HG03196 (cell line): ENCODE measurements around the gene PRDM16.

Experiments used
- ATAC-seq: cut with Tn5 transposase; IDR thresholded peaks from one replicate; pipeline ENCODE4 v1.9.1; 2021; ENCODE audit not compliant: unreplicated experiment

The PRDM16 gene

DNA sequence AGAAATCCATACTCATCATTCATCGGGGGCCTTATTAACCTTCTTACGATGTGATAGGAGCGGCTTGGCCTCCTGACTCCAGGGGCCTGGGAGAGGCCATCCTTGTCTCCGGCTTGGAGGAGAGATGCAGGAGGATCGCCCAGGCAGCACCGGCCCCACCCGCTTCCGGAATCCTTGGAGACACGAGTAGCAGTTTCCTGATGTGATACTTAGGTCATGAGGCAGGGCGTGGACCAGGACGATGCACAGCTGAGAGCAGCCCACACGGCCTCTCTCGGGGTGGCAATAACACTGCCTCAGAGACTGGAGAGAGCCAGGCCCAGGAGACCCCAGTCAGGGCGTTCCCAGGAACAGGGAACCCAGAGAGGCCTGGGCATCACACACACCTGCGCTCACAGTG, 221.9 kb downstream of the PRDM16 start:
- no peak for ATAC-seq

DNA sequence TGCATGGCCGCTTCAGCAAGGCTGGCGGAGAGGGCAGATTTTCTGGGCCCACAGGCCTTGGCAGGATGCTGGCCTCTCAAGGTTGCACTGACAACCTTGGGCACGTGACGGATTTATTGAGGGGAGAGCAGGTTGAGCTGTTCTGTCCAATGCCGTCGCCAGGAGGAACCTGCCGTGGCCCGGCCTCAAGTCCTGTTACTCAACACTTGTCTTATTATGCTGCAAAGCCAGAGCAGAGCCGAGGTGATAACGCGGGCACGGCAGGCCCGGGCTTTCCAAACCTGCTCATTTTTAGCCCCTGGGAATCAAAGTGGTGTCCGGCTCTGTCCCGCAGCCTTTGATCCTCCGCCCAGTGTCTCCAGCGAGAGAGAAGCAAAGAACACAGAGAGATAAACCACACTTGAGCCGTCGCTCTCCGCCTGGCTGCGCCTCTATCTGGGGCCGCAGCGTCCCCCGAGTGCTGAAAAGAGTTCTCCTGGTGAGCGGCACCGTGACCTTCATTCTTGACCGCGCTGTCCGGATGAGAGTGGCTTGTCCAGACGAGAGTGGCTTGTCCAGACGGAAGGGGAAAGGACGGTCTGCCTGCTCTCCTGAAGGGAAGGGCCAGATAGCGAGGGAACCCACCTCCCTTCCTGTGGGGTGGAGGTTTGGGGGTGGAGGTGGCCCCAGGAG, 223.2 kb downstream of the PRDM16 start:
- ATAC-seq = no peak

DNA sequence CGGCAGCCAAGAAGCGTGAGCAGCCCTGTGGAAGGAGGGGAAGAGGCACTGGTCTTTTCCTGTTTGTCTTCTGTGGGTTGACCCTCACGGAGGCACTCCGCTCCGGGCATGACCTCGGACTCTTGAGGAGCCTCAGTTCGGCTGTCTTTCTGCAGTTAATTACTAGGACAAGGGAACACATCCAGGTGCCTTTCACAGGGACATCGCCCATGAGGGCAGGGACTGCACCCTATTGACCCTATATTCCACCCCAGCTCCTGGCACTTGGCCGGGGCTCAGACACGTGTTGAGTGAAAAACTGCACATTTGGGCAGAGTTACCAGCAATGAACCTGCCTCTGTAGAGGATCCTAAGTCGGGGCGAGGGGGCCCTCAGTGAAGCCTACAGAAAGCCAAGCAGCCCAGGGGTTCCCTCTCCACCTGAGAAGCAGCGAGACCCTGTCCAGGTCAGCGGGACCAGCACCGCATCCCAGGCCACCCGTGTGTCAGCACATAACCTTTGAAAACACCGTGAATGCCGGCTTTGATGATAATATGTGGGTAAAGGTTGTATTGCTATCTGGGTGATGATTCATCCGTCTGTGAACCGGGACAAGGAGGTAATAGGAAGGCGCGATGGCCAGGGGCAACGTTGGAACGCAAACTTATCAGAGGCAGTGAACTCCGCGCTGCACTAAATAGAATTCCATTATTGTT, 224.0 kb downstream of the PRDM16 start:
- no peak for ATAC-seq

DNA sequence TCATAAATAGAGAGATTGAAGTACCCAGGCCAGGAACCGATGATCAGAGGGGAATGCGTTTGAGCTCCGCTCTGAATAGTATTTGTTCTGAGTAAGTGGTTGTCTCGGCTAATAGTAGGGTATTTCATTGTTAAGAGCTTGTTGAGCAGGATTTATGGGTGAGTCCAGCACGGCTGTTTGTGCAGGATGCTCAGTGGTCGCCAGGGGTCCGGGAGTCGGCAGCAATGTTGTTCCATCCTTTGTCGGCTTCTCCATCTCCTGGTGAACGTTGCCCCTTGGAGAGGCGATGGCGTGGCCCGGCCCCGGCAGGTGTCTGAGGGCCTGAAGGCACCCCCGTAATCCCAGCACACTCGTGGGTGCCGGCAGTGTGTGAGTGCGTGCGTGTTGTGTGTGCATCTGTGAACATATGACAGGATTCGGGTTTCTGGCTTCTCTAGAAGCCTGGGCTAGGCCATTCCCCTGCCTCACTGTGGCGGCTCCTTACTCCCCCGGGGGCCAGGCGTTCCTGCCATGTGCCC, 224.6 kb downstream of the PRDM16 start:
- ATAC-seq = no peak

DNA sequence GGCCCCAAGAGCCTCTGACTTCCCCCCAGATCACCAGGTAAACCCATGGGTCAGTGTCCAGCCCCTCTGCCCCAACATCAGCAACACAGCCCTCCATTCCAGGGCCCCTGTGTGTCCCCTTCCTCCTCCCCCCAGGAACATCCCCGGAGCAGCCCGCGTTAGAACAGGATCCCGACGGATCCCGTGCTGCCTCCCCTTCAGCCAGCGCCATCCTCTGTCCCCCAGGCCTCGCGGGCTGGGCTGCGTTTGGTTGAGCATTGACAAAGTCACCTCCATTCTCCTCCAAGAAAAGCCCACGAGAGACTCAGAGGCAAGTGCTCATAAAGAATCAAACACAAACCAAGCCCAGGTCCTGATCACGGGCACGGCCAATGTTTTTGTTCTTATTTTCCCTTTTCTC, 225.4 kb downstream of the PRDM16 start:
- no peak for ATAC-seq

DNA sequence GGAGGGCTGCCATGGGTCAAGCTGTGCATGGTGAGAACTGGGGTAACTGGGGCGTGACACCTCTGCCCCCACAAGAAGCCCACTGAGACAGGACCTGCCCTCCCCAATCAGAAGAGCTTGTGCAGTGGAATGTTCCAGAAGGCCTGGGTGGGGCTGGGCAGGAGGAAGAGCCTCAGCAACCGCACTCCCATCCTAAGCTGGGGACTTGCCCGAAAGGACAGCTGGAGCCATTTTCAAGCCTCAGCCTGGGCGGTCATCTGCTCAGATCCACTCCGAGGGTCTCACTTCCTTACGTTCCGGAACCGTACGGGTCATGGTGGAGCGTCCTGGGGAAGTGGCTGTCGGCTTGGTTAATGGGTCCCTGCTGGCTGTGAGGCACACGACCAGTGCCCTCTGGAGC, 226.8 kb downstream of the PRDM16 start:
- ATAC-seq = no peak

DNA sequence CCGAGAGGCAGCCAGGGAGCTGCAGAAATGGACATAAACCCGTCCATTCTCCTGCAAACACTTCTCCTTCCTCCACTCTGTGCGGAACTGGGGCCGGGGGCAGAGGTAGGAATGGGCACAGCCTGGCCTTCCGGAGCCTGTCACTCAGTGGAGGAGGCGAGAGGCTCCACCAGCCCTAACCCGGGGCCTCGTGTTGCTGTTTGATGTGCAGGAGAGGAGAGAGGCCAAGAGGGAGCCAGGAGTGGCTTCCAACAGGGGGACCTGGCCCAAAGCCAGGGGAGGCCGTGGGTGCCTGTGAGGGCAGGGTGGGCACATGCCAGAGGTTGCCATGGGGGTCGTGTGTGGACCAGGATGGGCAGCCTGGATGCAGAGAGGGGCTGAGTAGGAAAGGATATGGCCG, 227.3 kb downstream of the PRDM16 start:
- no peak for ATAC-seq

DNA sequence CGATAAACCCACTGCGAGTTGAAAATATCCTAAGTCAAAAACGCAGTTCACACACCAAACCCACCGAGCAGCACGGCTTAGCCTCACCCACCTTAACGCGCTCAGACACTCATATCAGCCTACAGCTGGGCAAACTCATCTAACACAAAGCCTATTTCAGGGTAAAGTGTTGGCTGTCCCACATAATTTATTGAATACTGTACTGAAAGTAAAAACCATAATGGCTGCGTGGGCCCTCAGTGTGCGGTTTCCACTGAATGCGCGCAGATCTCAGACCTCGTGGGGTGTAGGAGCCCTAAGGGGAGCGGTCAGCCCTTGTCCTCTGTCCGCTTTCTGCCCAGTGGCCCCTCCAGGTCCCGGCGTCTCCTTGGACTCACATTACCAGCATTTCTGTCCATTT, 227.8 kb downstream of the PRDM16 start:
- no peak for ATAC-seq

DNA sequence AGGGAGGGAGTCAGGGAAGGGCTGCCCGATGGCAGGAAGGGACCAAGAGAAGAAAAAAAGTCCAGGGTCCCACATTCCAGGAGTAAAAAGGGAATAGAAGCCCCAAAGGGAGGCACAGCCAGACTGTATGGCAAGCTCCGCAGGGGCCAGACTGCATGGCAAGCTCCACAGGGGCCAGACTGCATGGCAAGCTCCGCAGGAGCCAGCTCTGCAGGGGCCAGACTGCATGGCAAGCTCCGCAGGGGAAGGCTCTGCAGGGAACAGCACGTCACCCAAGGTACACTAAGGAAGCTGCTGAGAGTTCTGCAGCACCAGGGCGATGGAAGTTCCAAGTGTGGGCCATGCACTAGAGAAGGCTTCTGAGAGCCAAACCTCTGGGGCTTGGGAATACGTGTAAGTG, 228.8 kb downstream of the PRDM16 start:
- ATAC-seq = no peak

DNA sequence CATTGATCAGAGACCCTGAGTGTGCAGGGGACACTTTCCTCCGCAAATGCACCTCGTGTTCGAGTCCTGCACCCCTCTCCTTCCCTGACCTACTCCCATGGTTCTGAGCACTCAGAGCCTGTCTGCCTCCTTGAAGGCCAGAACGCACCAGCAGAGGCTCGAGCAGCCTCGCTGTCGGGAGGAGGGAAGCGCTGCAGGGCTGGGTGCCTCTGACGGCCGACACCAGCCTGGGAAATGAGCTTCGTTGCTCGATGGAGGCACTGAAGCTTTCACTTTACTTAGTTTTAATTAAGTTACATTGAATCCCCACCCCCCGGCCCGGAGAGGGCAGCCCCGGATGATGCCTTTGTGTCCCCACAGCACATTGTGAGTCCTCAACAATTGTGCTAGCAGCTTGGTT, 229.2 kb downstream of the PRDM16 start:
- no peak for ATAC-seq

DNA sequence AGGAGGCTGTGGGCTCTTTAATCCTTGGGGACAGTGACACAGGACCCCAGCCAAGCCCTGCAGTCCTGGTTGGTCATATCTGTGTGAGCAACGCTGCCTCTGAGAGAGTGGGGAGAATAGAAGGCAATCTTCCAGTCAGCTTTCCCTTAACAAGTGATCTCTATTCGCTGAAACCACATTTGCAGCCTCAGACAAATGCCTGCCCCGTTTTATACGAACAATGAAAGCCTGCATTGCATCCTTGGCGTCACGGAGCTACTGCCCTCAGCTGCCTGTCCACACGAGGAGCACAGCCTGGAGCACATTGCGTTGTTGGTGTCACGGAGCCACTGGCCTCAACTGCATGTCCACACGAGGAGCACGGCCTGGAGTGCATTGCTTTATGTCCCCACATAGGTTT, 235.2 kb downstream of the PRDM16 start:
- no peak for ATAC-seq

DNA sequence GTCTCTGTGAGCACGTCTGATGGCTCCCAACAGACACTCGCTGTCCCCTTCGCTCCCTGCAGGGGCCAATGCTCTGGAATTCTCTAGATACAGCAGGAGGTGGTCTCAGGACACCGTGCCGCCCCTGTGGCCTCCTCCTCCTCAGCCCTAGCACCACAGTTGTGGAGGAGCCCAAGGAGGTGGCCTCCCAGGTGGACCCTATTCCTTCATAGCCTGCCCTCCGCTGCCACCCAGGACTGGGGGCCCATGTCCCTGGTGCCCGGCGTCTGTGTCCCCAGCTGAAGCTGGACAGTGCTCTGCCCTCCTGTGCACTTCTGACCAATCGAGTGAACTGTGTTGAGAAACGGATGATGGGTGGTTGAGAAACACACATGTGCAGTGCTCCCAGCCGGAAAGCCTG, 235.7 kb downstream of the PRDM16 start:
- ATAC-seq = no peak

DNA sequence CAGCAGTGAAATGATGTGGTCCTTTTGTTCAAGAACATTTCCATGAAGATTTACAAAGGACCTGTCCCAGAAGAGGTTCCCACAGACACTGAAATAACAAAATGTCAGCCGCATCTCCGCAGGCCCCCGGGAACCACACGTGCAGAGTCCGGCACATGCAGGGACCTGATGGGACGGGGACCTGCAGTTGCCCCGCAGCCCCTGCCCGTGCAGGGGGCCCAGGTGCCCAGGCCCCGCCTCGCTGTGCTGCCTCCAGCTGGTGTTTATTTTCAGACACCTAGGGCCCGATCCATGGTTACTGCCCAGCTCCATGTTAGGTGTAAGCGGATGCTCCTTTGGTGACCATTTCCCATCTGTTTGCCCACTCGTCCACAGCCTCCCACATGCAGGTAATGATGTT, 236.2 kb downstream of the PRDM16 start:
- ATAC-seq = no peak

DNA sequence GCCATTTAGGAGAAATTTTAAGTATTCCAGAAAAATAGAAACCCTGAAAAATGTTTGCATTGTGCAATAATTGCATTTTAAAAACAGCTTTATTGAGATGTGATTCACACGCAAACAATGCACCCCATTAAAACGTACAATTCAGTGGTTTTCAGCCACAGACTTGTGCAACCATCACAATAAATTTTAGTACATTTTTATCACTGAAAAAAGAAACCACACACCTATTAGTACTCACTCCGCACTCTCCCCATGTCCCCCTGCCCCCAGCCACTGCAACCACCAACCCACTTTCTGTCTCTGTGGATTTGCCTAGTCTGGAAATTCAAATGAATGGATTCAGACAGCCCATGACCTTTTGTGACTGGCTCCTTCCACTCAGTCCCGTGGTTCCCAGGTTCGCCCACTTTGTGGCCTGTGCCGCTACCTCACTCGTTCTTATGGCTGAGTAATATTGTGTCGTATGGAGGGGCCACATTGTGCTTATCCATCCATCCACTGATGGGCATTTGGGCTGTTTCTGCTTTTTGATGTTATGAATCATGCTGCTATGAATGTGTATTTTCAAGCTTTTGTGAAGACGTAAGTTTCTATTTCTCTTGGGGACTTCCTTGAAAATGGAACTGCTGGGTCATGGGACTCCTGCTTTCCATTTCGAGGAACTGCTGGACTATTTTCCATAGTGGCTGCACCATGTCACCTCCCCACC, 237.7 kb downstream of the PRDM16 start:
- no peak for ATAC-seq

DNA sequence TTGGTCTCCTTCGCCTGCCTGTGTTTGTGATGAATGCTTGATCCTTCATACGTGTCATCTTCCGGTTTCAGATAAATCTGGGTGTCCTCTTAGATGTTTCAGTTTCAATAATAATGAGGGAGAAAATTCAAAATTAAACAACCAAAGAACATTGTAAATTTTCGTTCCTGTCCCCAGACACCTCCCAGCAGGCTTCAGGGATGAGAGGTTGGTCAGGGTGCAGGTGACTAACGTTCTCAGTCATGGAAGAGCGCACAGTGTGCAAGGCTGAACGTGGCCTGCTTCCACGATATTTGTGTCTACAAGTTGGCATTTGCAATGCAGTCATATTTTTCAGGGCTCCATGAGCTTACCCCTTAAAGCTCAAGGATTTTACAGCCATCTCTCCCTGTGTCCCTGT, 238.4 kb downstream of the PRDM16 start:
- ATAC-seq = no peak

DNA sequence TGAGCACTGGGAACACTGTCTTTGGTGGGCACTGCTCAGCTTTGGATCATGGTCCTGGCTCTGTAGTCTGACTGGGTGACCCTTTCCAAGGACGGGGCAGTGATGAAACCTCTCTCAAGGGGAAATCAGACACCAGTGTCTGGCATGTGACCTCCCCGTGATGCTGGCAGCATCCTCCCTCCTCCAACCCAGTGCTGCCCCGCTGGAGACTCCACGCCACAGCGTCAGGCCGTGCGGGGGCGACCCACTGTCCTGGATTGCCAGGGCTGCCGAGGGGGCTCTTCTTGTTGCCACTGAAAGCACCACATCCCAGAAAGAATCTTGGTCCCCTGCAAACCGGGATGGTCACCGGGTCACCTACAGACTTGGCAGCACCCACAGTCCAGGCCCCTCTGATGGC, 239.1 kb downstream of the PRDM16 start:
- ATAC-seq = no peak

DNA sequence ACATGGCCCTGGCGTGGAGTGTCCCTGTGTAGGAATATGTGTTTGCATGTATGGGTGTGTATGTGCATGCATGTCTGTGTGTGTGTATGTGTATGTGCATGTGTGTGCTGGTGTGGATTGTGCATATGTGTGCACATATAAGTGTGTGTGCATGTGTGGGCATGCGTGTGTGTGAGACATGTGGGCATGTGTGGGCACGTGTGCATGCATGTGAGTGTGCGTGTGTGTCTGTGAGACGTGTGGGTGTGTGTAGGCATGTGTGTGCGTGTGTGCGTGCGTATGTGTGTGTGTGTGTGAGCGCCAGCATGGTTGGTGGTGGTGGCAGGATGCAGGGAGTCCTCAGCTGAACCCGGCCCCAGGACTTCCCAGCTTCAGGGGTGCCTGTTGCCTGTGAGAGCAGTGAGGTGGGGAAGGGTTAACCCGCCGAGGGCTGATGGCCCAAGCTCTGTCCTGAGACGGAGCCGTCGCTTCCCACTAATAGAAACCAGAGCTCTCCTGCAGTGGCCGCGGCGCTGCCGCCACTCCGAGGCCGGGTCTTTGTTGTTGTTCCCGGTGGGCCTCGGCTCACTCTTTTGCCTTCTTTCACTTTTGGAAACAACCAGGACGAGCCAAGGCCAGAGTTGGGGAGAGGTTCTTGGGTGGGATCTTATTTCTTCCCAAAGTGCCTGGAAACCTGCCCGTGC, 241.9 kb downstream of the PRDM16 start:
- ATAC-seq = no peak

DNA sequence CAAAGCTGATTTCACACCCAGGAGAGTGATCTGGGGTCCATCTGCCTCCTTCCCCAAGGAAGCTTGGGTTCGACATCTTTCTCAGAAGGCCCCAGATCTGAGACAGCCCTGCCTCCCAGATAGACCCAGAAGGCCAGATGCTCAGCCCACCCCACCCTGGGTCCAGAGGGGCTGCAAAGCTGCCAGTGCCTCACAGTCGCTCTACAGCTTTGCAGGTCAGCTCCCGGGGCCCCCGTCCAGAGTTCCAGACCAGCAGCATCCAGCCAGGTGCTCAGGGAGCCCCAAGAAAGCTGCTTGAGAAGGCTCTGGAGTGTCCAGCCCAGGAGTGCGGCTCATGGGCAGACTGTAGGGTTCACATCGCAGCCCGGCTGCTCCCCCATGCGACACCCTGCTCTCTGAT, 242.7 kb downstream of the PRDM16 start:
- ATAC-seq = no peak

DNA sequence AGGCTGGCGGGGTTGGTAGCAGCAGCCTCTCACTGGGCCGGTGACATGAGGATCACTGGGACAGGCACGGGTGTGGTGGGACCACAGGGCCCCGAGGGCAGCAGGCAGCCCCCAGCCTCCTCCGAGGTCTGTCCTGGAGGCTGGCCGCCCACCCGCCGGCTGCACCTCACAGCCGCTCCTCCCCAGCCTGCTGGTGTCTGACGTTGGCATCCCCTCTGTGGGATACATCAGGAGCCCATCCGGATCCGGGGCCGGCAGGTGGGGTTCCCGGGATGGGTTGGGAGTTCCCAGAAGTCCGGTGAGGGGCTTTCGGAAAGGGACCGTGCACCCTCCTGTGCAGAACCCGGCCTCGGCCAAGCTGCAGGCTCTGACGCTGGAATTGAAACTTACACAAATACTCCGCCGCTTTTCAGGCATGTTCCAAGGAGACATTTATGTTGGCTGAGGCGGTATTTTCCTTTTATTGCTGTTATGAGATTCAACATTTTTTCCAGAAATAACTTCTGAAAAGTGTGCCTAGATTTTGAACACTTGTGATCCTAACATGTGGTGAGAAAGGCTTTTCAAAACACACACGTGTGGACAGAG, 243.4 kb downstream of the PRDM16 start:
- no peak for ATAC-seq

DNA sequence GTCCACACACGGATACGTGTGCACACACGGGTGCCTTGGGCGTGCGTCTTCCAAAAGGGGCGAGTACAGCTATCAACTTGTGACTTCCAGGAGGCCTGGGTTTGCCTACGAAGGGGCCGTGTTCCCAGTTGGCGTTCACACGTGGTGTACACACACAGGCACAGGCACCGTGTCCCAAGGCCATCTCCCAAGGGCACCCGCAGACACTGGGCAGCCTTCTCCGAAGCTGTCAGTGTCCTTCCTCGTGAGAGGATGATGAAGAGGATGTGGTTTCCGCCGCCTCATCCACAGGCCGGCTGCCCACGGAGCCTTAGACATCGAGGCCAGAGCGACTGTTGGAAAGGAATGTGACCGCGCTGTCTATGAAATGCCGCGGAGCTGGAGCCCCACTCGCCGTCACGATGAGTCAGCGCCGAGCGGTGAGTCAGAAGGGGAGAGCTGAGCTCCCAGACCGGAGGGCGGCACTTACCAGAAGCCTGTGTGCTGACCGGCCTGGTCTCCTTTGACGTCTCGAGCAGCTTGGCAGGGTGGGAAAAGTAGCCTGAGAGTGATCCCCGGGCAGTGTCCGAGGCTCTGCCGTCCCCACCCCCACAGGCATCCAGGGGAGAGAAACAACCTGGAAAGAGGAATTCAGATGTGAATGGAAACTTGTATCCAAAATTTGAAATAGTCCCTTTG, 244.0 kb downstream of the PRDM16 start:
- no peak for ATAC-seq

DNA sequence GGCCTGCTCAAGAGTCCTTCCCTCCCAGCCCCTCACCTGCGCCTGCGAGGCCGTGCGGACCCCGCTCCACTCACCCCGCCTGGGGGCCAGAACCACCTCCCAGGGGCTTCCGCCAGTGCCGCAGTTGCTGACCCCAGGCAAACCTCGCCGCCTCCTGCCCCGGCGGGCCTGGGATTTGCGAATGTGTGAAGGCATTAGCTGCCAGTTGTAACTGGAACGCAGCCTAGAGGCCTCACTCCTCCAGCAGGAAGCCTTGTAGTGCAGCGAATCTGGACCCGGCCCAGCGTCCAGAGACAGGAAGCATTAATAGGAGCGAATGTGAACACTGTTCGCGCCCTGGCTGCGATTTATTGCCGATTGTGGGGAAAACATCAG, 244.6 kb downstream of the PRDM16 start:
- ATAC-seq = no peak
